T-helper 2 cell (primary cell): ENCODE data around the gene LMAN2.
A peak's percentile ranks its signal among the peaks of the same experiment; 100 is the strongest.
"Not testable (repeated sequence)": the region's sequence is repeated elsewhere in the genome, so short reads cannot be mapped to it uniquely, and the experiment has no call there.

ENCODE experiments used
- DNase-seq, 5 experiments: peaks; one replicate each; pipeline versions ENCODE4 v3.0.0 to v3.0.0-alpha.2; 2012 to 2022

LMAN2 gene

DNA sequence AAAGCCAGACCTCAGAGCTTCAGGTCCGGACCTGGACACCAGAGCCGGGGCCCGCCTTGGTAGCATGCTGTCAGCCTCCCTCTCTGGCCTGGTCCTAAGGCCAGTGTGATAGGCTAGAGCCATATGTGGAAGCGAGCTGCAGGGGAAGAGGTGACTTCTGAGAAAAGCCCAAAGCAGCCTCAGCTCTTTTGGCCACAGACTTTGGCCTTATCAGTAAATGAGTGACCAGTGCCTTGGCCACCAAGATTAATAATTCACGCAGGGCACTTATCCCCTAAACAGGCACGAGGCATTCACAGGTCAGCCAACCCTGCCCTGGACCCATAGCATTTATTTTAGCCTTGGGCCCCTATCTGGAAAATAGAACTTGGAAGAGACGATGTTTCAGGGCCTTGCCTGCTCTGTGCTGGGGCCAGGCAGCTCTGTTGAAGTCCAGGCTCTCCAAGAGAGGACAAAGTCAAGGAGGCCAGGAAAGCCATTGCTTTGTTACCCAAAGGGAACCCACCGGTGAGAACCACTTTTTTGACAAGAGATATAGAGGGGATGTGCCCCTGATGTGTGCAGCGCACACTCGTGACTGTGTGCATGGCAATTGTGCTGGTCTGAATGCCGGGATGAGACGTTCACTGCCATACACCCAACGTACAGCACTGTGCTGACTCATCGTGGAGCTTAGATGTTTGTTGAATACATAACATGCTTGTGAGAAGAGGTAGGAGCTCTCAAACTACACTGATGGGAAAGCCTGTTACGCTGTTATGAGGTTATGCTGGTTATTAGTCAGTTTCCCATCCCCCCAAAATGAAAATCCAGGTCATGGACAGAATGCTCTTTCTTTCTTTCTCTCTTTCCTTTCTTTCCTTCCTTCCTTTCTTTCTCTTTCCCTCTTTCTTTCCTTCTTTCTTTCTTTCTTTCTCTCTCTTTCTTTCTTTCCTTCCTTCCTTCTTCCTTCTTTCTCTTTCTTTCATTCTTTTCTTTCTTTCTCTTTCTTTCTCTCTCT is 27.7 kb upstream of the LMAN2 start:
- peak in 1 of 5 experiments; percentile 60 for DNase-seq

DNA sequence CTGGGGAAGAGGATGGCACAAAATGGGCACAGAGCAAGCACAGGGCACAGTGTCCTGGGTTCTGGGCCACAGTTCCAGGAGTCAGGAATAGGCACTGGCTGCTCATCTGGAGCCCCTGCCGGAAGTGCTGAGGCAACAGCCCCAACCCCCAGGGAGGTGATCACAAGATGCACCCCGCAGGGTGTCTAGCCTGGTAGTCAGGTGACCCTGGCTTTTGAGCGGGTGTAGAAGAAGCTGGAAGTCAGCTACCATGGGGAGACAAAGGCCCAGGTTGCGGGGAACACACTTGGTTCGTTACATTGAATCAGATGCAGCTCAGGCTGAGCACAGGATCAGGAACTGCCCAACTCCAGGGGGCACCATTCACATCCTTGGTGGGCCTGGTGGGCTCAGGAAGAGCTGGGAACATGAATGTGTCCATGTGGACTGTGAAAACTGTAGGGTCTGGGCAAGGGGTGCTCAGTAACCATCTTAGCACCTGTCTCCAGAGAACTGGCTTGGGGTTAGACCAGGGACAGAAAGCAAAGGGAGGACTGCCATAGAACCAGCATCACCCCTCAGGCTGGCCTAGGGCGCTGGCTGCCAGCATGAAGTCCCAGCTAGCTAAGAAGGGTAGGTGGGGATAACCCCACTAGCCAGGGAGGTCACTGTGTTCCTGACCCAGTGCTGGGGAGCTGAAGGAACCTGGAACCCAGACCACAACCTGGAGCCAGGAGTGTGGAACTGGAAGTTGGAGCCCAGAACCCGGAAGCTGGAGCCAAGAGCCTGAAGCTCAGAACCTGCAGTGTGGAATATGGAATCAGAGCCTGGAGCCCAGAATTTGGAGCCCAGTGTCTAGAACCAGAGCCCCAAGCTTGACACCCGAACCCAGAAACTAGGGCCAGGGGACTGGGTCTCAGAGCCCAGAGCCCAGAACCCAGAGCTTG is 26.6 kb upstream of the LMAN2 start:
- DNase-seq, result no peak

GRCh38 chr5:177376107-177376506 is 24.6 kb upstream of the LMAN2 start:
- DNase-seq, result no peak

DNA sequence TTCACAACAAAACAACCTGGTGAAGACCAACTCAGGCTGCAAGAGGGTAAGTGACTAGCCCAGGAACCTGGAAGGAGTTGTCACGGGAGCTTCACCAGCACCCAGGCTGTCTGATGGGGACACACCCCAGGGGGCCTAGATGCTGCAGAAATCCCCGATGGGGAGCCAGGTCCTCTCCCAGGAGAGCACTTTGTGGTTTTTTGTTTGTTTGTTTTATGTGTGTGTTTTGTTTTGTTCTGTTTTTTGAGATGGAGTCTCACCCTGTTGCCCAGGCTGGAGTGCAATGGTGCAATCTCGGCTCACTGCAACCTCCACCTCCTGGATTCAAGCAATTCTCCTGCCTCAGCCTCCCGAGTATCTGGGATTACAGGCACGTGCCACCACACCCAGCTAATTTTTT is 24.0 kb upstream of the LMAN2 start:
- DNase-seq, result not testable (repeated sequence)

DNA sequence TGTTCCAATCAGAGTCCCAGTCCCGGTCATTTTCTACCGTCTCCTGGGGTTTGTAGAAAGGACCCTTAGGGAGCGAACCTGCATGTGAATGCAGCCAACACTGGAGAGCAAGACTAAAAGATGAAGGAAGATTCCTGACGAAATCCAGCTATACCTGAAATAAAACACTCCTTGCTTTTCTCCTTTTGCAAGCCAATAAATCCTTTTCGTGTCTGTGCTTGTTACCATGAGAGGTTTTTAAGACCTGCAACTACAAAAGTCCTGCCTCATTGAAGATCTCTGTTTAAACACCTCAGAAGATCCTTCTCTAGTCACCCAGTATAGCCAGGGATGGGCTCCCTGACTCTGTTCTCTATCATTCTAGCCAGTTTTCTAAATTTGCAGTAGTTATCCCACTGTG is 22.7 kb upstream of the LMAN2 start:
- DNase-seq, result no peak

- no peak for DNase-seq
Measured at GRCh38 chr5:177373806-177374205, 22.3 kb upstream of the LMAN2 start.

DNA sequence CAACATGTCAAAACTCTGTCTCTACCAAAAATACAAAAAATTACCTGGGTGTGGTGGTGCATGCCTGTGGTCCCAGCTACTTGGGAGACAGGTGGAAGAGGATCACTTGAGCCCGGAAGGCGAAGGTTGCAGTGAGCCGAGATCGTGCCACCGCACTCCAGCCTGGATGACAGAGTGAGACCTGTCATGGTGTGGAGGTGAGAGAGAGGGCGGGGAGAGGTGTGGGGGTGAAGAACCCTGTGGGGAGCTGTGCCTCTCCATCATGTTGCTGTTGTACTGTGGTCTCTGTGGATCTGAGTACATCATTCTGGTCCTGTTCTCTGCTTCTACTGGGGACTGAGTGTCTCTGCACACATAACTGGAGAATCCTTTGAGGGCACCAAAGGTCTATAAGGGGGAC is 21.4 kb upstream of the LMAN2 start:
- DNase-seq, result peak in 1 of 5 experiments; percentile 66

GRCh38 chr5:177372034-177372896 is 20.8 kb upstream of the LMAN2 start:
- DNase-seq, result peak in 2 of 5 experiments; percentile 22 to 82

DNA sequence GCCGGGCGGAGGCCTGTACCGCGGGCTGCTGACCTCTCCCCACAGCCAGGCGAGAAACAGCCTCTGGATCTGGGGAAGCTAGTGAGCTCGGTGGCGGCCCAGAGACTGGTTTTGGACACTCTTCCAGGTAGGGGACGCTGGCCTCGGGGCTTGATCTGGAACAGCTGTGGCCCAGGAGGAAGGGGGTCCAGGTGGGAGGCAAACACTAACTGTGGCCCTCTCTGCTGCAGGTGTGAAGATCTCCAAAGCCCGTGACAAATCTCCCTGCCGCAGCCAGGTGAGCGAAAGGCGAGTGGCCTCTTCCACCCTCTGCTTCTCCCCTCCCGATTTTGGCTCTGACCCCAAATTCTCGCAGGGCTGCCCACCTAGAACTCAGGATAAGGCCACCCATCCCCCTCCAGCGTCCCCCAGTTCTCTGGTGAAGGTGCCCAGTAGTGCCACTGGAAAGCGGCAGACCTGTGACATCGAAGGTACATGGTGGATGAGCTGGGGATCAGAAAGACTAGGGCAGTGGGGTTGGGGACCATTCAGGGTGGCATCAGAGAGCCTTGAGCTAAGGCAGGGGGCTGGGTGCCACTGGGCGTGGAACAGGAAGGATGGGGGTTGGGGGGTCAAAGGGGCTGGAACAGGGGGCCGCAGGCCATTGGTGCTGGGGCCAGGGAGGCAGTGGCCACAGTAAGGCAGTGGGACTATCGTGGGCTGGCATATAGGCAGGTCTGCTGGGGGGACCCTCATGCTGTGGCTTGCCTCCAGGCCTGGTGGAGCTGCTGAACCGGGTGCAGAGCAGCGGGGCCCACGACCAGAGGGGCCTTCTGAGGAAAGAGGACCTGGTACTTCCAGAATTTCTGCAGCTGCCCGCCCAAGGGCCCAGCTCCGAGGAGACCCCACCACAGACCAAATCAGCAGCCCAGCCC is 19.9 kb upstream of the LMAN2 start:
- no peak for DNase-seq

DNA sequence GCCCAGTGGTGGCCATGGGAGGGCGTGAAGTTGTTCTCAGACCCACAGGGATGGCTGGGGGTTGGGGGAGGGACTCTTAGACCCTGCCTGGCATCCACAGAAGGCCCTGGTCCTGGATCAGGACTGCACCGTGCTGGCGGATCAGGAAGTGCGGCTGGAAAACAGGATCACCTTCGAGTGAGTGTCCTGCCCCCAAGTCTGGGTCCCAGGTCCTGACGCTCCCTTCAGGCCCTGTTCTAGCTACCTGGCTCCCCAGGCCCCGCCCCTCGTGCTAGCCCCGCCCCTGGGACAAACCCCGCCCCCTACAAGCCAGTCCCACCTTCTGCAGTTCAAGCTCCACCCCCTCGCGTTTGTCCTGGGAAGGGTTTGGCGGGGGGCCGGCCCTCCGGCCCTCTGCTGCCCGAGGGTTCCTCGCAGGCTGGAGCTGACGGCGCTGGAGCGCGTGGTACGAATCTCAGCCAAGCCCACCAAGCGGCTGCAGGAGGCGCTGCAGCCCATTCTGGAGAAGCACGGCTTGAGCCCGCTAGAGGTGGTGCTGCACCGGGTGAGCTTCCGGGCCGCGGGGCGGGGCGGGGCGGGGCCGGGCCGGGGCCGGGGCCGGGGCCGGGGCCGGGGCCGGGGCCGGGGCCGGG is 19.1 kb upstream of the LMAN2 start:
- peak in 3 of 5 experiments; percentile 32 to 78 (median 66) for DNase-seq

DNA sequence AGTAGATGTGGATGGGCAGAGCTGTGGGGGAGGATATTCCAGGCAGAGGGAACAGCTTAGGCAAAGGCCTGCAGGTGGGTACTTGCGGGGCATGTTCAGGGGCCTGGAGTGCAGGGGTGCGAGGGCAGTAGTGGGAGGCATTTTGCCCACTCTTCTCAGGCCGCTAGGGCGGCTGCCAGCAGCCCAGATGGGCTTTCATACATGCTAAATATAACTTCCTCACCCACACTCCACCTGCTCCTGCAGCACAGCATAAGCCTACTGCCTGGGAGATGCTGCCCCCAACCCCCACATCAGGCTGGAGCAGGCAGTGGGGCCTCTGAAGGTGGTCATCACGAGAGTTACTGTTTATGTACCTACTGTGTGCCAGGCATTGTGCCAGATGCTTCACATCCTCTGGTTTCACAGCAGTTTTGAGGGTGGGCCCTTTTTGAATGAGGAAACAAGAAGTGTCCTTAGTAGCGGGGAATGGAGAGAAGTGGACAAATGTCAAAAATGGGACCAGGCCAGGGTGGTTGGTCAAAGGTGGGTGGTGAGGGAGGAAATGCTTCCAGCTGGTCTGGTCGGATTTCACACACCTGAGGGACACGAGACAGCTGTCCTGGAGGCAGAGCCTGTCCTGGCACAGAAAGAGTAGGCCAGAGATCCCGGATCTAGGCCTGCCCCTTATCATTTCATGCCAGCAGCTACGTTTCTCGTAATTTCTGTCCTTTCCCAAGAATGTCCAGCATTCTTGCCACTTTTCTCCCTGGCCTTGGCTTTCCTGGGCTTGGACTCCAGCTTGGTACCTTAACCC is 18.4 kb upstream of the LMAN2 start:
- DNase-seq, result no peak

- no peak for DNase-seq
Measured at GRCh38 chr5:177368869-177369644, 17.6 kb upstream of the LMAN2 start.

DNA sequence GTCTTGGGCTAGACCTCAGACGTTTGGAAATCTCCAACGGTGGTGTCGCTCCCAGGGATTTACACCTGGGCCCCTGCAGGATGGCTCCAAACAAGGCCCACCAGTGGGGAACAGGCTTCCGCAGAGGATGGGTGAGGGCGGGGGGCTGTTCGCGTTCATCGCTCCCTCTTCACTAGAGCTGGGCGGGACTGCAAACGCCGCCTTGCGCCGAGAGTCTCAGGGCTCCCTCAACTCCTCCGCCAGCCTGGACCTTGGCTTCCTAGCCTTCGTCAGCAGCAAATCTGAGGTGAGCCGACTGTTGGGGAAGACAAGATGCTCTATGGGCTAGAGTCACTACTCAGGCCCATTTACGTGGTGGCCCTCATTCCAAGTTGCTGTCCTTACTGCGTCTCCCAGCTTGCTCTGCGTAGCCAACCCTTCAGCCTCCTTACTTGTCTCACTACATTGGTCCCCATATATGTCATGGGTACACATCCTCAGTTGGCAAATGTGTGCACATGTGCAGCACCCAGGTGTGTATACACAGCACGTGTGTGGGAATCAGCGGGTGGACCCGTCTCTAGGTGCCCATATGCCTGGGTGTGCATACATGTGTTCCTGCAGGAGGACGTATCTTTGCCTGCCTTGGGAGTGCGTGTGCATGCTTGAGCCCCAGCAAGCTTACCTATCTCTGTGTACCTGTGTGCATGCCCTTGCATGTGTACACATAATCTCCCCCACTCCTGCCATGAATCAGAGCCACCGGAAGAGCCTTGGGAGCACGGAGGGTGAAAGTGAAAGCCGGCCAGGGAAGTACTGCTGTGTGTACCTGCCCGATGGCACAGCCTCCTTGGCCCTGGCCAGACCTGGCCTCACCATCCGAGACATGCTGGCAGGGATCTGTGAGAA is 16.8 kb upstream of the LMAN2 start:
- no peak for DNase-seq

DNA sequence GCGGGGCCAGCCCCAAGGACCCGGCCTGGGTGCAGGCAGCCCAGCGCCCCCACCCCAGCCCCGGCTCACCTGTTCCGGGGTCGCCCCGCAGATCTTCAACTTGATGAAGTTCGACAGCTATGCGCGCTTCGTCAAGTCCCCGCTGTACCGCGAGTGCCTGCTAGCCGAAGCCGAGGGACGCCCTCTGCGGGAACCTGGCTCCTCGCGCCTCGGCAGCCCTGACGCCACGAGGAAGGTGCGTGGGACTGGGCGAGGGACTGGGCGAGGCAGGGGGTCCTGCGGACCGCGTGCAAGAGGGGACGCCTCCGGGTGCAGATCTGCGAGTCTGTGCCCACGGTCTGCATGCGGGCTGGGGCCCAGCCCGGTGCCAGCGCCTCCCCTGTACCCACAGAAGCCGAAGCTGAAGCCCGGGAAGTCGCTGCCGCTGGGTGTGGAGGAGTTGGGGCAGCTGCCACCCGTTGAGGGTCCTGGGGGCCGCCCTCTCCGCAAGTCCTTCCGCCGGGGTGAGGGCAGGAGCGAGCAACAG is 15.9 kb upstream of the LMAN2 start:
- no peak for DNase-seq

GRCh38 chr5:177366528-177367322 is 15.3 kb upstream of the LMAN2 start:
- DNase-seq, result no peak

GRCh38 chr5:177365845-177366527 is 14.5 kb upstream of the LMAN2 start:
- no peak for DNase-seq
